ENCODE data around the gene MXD1.
"Not testable (repeated sequence)": the region's sequence is repeated elsewhere in the genome, so short reads cannot be mapped to it uniquely, and the experiment has no call there.

Gene MXD1, protein sequence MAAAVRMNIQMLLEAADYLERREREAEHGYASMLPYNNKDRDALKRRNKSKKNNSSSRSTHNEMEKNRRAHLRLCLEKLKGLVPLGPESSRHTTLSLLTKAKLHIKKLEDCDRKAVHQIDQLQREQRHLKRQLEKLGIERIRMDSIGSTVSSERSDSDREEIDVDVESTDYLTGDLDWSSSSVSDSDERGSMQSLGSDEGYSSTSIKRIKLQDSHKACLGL

DNA sequence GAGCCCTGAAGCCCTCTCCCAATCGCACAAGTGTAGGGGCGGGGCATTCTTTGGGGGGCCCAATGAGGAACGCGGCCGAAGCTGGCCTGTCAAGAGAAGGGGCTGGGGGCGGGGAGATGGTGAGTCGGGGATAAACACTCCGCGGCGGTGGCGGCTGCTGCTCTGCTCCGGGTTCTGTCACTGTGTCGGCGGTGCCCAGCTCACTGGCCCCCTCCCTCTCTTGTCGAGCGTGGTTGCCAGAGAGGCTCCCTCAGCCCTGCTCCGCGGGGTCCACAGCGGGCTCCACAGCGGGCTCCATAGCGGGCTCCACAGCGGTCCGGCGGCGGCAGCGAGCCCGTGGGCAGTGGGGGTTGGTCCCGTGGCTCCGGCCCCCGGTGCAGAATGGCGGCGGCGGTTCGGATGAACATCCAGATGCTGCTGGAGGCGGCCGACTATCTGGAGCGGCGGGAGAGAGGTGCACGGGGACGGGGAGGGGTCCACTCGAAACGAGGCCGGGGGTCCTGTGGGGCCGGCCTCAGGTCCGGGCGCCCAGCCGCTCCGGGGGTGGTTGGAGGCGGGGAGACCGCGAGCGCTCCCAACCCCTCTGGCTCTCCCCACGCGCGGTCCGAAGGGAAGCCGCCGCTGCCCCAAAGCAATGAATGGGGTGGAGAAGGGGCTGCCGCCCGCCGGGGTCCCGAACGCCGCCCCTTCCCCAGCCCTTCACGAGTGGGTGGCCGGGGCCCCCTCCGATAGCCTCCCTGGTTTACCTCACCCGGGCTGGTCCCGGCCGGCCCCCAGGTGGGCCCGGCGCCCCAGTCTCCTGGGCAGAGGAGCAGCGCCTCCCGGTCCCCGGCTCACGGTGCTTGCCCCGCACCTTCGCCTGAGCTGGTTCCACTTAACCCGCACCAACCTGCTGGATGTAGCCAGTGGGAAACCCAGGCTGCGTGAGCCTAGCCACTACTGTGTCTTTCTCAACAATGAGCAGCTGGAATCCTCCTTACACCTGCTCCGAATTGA, at the start of gene MXD1:
Gene MXD1, plus strand, starts transcription at position 160 of the 996 bp plus-strand sequence. Its CDS starts 222 bp downstream, at position 382.
- DNase-seq = peak in 14 of 56 donors; percentile 15 to 100 (median 40)

DNA sequence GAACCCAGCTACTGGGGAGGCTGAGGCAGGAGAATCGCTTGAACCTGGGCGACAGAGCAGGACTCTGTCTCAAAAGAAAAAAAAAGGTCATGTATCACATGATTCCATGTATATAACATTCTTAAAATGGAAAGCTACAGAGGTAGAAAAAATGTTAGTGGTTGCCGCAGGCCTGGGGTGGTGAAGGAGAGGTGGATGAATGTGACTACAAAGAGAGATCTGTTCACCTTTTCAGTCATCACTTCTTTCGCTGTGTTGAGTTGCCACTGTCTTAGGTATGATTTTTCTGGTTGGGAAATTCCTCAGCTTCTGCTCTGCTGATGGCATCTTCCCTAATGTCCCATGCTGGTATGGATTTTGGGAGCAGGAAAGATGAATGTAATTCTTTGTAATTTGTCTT, 26.5 kb upstream of the MXD1 start:
- no peak for DNase-seq

DNA sequence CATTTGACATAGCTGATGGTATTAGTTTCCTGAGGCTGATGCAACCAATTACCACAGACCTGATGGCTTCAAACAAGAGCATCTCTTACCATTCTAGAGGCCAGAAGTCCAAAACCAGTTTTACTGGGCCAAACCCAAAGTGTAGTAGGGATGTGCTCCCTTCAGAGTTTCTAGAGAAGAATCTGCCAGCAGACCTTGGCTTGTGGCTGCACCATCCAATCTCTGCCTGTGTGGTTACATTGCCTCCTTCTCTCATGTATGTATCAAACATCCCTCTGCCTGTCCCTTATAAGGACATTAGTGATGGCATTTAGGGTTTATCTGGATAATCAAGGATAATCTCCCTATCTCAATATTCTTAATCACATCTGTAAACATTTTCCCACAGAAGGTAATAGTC, 25.6 kb upstream of the MXD1 start:
- no peak for DNase-seq

DNA sequence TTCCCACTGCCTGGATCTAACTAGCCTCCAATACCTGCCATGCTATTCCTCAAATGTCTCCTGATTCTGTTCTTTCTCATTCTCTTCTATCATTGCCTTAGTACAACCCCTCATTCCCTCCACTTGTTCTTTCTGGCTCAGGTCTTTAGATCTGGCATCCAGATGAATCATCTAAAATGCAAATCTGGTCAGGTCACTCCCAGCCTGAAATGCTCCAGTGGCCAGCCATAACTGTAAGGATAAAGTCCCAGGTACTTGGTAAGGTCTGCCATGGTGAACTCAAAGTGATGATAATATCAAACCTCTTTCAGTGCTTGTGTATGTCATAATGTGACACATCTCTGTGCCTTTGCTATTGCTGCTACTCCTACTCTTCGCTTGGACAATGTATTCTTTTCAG, 24.0 kb upstream of the MXD1 start:
- DNase-seq = no peak

DNA sequence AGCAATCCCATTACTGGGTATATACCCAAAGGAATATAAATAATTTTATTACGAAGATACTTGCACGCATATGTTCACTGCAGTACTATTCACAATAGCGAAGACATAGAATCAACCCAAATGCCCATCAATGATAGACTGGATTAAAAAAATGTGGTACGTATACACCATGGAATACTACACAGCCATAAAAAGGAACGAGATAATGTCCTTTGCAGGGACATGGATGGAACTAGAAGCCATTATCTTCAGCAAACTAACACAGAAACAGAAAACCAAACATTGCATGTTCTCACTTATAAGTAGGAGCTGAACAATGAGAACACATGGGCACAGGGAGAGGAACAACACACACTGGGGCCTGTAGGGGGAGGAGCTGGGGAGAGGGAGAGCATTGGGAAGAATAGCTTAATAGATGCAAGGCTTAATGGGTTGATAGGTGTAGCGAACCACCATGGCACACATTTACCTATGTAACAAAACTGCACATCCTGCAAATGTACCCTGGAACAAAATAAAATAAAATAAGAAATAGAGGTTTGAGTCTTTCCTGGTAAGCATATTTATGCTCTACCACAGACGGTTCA, 22.0 kb upstream of the MXD1 start:
- DNase-seq = not testable (repeated sequence)

DNA sequence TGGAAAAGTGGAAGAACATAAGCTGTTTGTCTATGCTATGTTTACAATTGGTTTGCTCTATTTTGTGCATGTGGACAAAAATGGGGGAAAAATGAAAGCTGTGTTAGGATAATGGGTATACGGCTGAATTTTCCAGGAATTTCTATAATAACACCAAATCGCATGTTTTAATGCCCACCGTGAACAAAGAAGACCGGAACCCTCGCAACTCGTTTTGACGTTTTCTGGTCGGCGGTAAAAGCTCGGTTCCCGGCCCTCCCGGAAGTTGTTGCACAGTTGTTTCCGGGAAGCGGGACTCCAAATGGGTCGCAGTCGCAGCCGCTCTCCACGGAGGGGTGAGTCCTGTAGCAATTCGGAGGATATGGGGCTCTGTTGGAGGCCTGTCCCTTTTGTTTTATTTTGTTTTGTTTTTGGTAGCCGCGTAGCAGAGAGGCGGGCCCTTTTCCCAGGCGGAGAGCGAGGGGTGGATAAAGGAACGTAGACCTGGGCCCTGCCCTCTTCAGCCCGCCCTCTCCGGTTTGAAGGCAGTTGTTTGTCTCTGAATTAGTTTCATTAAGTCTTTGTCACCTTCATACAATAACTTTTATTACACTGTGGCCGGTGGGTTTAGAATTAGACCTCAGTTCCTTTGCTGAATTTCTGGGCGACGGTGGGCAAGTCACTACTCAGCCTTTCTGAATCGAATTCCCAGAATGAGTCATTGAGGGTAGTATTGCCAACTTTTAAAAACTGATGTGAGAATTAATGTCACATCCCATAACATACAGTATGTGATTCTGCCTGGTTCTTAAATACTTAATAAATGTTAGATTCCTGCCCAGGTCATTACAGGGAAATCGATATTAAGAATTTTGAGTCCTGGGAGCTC, 21.0 kb upstream of the MXD1 start, which contains the start of gene SNRNP27:
Gene SNRNP27, plus strand, starts transcription at position 273 of the 868 bp plus-strand sequence. Its CDS starts 29 bp downstream, at position 302.
- DNase-seq = peak in 55 of 56 donors; percentile 17 to 87 (median 68)

DNA sequence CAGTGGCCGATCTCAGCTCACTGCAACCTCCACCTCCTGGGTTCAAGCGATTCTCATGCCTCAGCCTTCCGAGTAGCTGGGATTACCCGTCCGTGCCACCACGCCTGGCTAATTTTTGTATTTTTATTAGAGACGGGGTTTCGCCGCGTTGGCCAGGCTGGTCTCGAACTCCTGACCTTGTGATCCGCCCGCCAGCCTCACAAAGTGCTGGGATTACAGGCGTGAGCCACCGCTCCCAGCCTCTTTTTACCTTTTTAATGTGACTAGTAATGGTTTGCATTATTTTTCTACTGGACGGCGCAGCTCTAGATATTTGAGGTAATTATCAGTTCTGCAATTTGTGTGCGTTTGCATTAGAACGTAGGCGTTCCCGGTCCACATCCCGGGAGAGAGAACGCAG, 20.2 kb upstream of the MXD1 start:
- DNase-seq = not testable (repeated sequence)

DNA sequence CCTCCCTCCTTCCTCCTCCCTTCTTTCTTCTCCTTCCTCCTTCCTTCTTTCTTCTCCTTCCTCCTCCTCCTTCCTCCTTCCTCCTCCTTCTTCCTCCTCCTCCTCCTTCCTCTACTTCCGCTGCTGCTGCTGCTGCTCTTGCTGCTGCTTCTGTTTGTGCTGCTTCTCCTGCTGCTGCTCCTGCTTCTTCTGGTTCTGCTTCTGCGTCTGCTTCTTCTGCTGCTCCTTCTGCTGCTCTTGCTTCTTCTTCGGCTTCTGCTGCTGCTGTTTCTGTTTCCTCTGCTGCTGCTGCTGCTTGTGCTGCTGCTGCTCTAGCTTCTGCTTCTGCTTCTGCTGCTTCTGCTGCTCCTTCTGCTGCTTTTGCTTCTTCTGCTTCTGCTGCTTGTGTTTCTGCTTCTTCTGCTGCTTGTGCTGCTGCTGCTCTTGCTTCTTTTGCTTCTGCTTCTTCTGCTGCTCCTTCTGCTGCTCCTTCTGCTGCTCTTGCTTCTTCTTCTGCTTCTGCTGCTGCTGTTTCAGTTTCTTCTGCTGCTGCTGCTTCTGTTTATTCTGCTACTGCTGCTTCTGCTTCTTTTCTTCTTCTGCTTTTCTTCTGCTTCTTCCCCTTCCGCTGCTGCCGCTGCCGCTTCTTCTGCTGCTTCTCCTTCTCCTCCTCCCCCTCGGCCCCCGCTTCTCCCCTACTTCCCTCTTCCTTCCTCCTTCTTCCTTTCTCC, 12.5 kb upstream of the MXD1 start:
- peak in 6 of 56 donors; percentile 1 to 32 (median 12) for DNase-seq

DNA sequence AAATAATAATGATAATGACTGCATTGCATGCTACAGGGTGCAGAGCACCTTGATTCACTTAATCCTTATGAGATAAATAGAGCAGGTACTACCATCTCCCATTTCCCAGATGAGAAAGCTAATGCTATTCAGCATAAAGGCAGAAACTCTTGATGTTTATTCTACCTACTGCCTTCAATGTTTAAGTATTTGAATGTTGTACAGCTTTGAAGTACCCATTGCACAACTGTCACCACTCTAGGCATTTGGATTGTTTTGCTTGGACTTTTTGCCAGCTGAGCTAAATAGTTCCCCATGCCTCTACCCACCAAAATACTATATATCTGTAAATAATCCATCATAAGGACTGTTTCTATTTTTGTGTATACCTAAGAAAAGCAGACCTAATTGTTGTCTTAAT, 7.7 kb upstream of the MXD1 start:
- DNase-seq = no peak

DNA sequence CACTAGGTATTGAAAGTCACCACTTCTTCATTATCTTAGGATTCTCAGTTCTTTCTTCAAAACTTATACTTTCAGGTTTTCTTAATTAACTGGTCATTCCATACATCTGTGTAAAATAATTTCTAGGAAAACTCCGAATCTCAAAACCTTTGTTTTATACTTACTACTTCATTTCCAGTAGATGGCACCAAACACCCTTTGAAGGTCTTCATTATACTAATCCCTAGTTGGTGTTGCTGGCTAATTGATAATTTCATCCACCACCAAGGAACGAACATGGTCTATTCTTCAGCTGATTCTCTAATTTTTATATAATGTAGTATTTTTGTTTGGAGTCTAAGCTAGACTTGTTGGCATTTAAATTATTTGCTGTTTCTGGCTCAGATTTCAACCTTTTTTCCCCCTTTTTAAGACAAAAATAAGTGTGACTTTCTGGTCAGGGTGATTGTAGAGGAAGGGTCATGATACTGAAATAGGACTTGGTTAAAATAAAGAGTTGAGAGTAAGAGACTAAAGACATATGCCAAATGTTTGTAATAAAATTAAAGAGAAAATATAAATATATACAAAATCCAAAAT, 2.8 kb upstream of the MXD1 start:
- peak in 2 of 56 donors; percentile 13 to 81 for DNase-seq

DNA sequence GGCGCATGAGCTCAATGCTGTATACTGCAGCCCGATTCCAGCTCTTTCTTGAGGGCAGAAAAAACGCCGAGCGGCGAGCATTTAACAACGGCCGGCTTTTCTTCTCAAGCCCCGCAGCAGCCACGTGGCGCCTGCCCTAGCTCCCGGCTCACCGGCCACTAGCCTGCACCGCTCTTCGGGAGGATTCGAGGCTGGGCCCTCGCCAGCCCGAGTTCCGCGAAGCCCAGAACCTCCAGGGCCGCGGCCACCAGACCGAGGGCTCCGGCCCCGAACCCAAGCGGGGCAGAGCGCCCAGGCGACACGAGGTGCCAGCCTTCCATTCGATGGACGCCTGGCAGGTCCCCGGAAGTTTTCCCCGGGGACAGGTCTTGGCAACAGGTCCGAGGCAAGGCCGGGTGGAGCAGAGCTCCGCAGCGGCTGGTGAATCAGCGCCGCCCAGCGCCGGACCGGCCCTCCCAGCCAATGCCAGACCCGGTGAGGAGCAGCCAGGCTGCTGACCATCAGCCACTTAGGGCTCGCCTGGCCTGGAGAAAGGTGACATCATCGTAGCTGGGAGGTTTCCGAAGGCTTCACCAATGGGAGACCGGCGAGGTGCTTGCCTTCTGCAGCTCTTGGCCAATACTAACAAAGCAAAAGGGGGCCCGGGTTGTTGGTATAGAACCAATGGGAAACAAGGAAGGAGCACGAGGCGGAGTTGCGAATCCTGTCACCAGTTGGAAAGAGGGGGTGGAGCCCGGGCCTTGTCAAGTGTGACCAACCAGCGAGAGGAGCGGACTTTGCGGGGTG, 552 bp upstream of the MXD1 start:
- DNase-seq = peak; percentile 94 to 100 (median 100)

DNA sequence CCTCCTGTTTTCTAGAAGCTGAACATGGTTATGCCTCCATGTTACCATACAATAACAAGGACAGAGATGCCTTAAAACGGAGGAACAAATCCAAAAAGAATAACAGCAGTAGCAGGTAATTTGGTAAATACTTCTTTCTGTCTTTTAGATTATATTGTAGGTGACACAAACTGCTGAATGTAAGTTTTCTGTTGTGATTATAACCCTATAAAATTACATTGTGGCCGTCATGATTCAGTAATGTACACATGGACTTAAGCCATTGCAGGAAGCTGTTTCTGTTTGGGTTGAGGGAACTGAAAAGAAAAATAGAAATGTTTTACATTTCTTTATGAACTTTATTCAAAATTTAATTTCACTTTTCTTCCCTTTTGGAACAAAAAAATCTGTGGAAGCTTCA, 1.2 kb downstream of the MXD1 start:
- no peak for DNase-seq

DNA sequence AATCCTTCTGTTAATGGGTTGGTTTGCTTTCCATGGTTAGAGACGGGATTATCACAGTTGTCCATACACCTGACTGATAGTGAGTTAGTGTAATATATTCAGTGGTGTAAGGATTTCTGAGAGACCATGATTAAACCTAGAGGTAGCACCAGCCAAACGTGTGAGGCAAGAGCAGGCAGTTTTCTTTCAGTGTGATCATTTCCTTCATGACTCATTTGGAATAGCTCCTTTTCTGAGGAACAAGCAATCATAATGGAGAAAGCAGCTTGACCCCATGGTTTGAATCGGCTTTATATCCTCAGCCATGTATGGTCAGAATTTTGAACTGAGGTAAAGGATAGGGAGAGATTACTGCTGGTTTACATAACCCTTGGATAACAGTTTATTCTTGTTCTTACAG, 2.9 kb downstream of the MXD1 start:
- no peak for DNase-seq

DNA sequence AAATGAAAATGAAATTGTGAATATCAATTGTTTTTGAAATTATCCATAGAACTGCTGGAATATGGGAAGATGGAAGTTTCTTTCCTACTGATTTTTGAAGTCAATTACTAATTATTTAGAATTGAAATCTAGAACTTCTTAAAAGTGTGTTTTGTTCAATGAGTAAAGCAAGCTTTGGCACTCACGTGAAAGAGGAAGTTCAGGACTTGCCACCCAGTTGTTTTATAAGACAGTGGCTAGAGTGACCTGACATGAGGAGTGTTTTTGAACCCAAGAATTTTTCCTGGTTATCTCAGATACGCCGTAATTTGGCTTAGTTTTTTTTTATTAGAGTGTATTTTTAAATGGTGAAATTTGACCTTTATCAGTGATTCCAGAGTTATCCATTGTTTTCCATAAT, 3.5 kb downstream of the MXD1 start:
- DNase-seq = no peak

DNA sequence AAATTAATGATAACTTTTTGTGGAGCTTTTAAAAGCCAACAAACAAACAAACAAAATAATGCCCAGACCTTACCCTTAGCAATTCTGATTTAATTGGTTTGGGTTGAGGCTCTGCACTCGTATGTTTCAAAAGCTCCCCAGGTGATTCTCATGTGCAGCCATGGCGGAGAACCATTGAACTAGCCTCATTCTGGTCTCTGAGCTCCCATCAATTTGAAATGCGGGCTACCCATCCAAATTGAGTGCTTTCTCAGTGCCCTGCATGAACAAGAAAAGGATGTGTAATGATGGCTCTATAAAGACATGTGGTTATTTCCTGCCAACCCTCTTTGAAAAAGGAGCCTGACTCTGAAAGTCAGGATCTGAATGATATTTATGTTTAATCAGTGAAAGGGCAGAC, 8.2 kb downstream of the MXD1 start:
- no peak for DNase-seq

DNA sequence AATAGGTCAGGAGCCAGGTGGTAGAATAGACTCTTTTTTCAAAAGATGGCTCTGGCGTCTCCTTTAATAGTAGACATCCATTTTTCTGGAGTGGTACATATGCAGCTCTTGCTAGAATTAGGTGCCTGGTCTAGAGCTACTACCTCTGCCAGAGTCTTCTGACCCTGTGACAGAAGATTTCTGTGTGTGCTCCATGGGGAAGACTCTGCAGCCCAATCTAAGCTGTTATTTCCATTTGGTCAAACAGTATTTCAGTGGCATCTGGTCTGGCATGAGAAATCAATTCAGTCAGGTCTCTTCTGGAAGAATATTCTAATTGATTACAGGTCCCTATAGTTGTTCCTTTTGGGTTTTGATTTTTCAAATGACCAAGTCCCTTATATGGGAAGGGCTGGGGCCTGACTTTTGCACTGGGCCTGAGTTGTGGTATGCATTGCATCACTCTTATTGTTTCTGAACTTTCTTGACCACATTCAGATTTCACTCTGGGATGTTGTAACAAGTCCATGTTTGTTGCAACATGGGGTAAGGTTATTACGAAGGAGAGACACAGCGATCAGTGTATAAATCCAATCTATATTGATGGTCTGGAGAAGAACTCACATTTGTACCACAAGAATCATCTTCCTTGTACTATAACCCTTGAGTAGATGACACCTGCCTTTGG, 12.1 kb downstream of the MXD1 start:
- DNase-seq = no peak

DNA sequence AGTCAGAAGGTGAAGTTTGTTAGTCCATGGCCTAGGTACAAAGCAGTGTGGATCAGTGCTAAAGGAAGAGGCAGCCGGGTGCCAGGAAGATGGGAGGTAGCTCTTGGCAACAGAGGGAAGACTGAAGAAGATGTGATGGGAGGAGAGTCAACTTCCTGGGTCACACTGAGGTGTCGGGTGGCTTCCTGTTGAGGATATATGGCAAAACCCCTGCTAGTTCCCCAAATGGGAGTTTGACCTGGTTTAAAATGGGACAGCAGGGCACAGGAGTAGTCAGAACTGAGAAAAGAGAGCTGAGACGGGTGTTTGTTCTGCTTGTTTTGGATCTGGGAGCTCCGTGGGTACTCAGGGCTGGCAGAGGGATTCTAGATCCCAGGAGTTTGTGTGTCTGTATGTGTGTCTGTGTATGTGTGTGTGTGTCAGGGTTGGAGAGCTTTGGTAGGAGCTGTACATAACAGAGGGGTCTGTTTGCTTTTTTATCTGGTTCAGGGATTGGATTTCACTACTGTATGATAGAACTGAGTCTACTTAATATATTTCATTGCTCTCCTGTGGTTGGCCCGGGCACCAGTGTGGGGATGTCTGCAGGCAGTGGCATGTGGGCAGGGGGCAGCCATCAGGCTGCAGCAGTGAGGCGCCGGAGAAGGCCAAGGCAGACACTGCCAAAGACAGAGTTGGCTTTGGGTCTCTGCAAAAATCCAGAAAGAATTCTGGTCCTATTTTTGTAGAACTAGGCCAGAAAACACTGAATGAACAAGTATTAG, 17.1 kb downstream of the MXD1 start:
- peak in 7 of 56 donors; percentile 3 to 51 (median 19) for DNase-seq

DNA sequence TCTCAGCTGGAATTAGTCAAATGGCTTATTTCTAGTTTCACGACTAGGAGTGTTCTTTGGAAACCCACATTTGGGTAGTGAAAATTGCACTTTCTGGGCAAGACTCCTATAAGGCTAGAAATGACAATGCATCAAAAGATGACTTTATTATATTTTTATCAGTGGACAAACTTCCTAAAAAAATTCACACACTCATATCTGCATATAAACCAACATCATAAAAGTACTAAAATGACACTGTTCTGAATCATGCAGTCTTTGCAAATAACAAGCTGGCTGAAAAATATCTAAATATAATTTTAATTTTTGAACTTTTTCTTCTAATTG, 17.6 kb downstream of the MXD1 start:
- DNase-seq = no peak

All from amygdala (tissue), 56 donors.